Calu3 (cell line): ENCODE data around the gene DNER. TPM values are rescaled to one million over a fixed set of nuclear protein-coding genes. Genes with fewer than 3 reads are reported as not detected.

Experiments
- BruUV-seq: library from RNA; stranded (reverse); fragments of 400-500 nt; replicated peaks from 2 replicates; lab custom pipeline; 2021; lab: Mats Ljungman, UMichigan
- CTCF ChIA-PET: fragments of 300-600 bp; sonication (Branson Sonifier 250); formaldehyde crosslinking; loops from one replicate; lab custom pipeline; 2022; ENCODE audit warnings: antibody characterized with exemption; lab: Charles Lee
- DNase-seq: peaks from one replicate; pipeline ENCODE4 v3.0.0; 2022
- H3K27ac Mint-ChIP-seq: one replicate; pipeline ENCODE4 v1.8.0; 2022; ENCODE audit warnings: mixed read lengths; ENCODE audit not compliant: unreplicated experiment
- H3K27me3 Mint-ChIP-seq: one replicate; pipeline ENCODE4 v1.8.0; 2022; ENCODE audit warnings: mixed read lengths; ENCODE audit not compliant: unreplicated experiment
- H3K36me3 Mint-ChIP-seq: one replicate; pipeline ENCODE4 v1.8.0; 2022; ENCODE audit warnings: mild to moderate bottlenecking, moderate library complexity, mixed read lengths; ENCODE audit not compliant: insufficient read depth, unreplicated experiment
- H3K4me1 Mint-ChIP-seq: one replicate; pipeline ENCODE4 v1.8.0; 2022; ENCODE audit warnings: mild to moderate bottlenecking, low read depth, mixed read lengths; ENCODE audit not compliant: unreplicated experiment
- H3K4me3 Mint-ChIP-seq: one replicate; pipeline ENCODE4 v1.8.0; 2022; ENCODE audit warnings: mild to moderate bottlenecking, low read depth, moderate library complexity, mixed read lengths; ENCODE audit not compliant: unreplicated experiment
- H3K9me3 Mint-ChIP-seq: one replicate; pipeline ENCODE4 v1.8.0; 2022; ENCODE audit warnings: low read depth, mixed read lengths; ENCODE audit not compliant: unreplicated experiment
- CTCF ChIP-seq: fragments of 200-600 bp; IDR thresholded peaks from one replicate; pipeline ENCODE4 v1.8.0; 2022; ENCODE audit warnings: antibody characterized with exemption; ENCODE audit not compliant: unreplicated experiment
- intact Hi-C: fragments of 100-400 bp; cut with micrococcal nuclease; formaldehyde crosslinking; loops from one replicate; pipeline ENCODE4 v1.10.0; 2022; ENCODE audit not compliant: unreplicated experiment
- total RNA-seq: library from RNA; stranded (reverse); gene quantifications from 2 replicates; pipeline ENCODE4 v1.2.3, GENCODE V29; 2022

Gene DNER
- total RNA-seq, 1 experiment from 2014 or later, result 1.1 TPM

GRCh38 chr2:229335877-229336346 lies 378.4 kb downstream of the DNER start:
- Mint-ChIP-seq H3K27me3 (no peaks in the 10 kb centered on the region), H3K36me3 (no peaks in the 10 kb centered on the region), H3K9me3 (no peaks in the 10 kb centered on the region), H3K27ac (no peak overlapping the region), H3K4me1 (peaks cover 15% of the 10 kb centered on the region), H3K4me3 (no peak overlapping the region)
- BruUV-seq, result no TSS peak
- CTCF ChIA-PET, result no interaction called here
- no peak for DNase-seq
- intact Hi-C loops, result no loop called here
- no peak for TF ChIP-seq CTCF

- Mint-ChIP-seq H3K4me3 (no peak overlapping the region), H3K27me3 (no peaks in the 10 kb centered on the region), H3K4me1 (peaks cover 14% of the 10 kb centered on the region), H3K9me3 (no peaks in the 10 kb centered on the region), H3K36me3 (no peaks in the 10 kb centered on the region), H3K27ac (no peak overlapping the region)
- BruUV-seq, result no TSS peak
- no peak for TF ChIP-seq CTCF
- no peak for DNase-seq
- CTCF ChIA-PET, result no interaction called here
- intact Hi-C loops, result no loop called here
Measured at GRCh38 chr2:229335330-229335729, 379.0 kb downstream of the DNER start.

- CTCF ChIA-PET, result no interaction called here
- TF ChIP-seq CTCF, result no peak
- Mint-ChIP-seq H3K9me3 (no peaks in the 10 kb centered on the region), H3K4me3 (no peak overlapping the region), H3K27ac (no peak overlapping the region), H3K4me1 (peaks cover 8% of the 10 kb centered on the region), H3K36me3 (peaks cover 5% of the 10 kb centered on the region), H3K27me3 (no peaks in the 10 kb centered on the region)
- no TSS peak for BruUV-seq
- intact Hi-C loops, result no loop called here
- no peak for DNase-seq
Measured at GRCh38 chr2:229330952-229331351, 383.4 kb downstream of the DNER start.

- CTCF ChIA-PET, result no interaction called here
- no peak for TF ChIP-seq CTCF
- H3K27ac Mint-ChIP-seq, result no peak overlapping the region
- intact Hi-C loops, result no loop called here
- DNase-seq, result no peak
- H3K4me1 Mint-ChIP-seq, result no peaks in the 10 kb centered on the region
- BruUV-seq, result no TSS peak
- no peak overlapping the region for H3K4me3 Mint-ChIP-seq
- no peaks in the 10 kb centered on the region for H3K27me3 Mint-ChIP-seq
- no peaks in the 10 kb centered on the region for H3K36me3 Mint-ChIP-seq
- peaks cover 3% of the 10 kb centered on the region for H3K9me3 Mint-ChIP-seq
Measured at GRCh38 chr2:229319558-229319957, 394.8 kb downstream of the DNER start.
